IMR-90 (cell line): Measurements from ENCODE around the gene NES.

Source experiments
- BHLHE40 ChIP-seq: fragments of 150-350 bp; IDR thresholded peaks from 2 replicates; pipeline ENCODE4 v1.6.1; 2016; ENCODE audit warnings: mild to moderate bottlenecking, low read depth, low read length
- CEBPB ChIP-seq: IDR thresholded peaks from 2 replicates; pipeline ENCODE4 v1.6.1; 2012; ENCODE audit warnings: low read depth, low read length, improper control_type of control experiment
- CHD1 ChIP-seq: IDR thresholded peaks from 2 replicates; pipeline ENCODE4 v1.6.1; 2012; ENCODE audit warnings: low read depth, low read length, improper control_type of control experiment
- CTCF ChIP-seq: conservative IDR thresholded peaks from 2 replicates; pipeline ENCODE4 v1.5.1; 2012; ENCODE audit warnings: mild to moderate bottlenecking, low read depth, low read length, improper control_type of control experiment
- ELK1 ChIP-seq: fragments of 150-350 bp; IDR thresholded peaks from 2 replicates; pipeline ENCODE4 v1.6.1; 2016; ENCODE audit warnings: low read depth, mild to moderate bottlenecking, low read length, moderate library complexity, borderline replicate concordance
- MAFK ChIP-seq: IDR thresholded peaks from 2 replicates; pipeline ENCODE4 v1.6.1; 2012; ENCODE audit warnings: low read depth, low read length, improper control_type of control experiment
- MAZ ChIP-seq: IDR thresholded peaks from 2 replicates; pipeline ENCODE4 v1.6.1; 2012; ENCODE audit warnings: low read depth, mild to moderate bottlenecking, low read length, improper control_type of control experiment, moderate library complexity, borderline replicate concordance
- MXI1 ChIP-seq: IDR thresholded peaks from 2 replicates; pipeline ENCODE4 v1.6.1; 2012; ENCODE audit warnings: low read depth, mild to moderate bottlenecking, low read length, moderate library complexity, borderline replicate concordance
- NFE2L2 ChIP-seq: fragments of 150-350 bp; IDR thresholded peaks from 2 replicates; pipeline ENCODE4 v1.6.1; 2016; ENCODE audit warnings: low read depth, mild to moderate bottlenecking, low read length
- POLR2A ChIP-seq: IDR thresholded peaks from 2 replicates; pipeline ENCODE4 v1.6.1; 2012; ENCODE audit warnings: mild to moderate bottlenecking, low read depth, low read length
- RAD21 ChIP-seq: IDR thresholded peaks from 2 replicates; pipeline ENCODE4 v1.6.1; 2012; ENCODE audit warnings: low read length, improper control_type of control experiment
- RFX5 ChIP-seq: IDR thresholded peaks from 2 replicates; pipeline ENCODE4 v1.8.0; 2012; ENCODE audit warnings: low read depth, mild to moderate bottlenecking, low read length, moderate library complexity
- SMC3 ChIP-seq: fragments of 150-350 bp; IDR thresholded peaks from 2 replicates; pipeline ENCODE4 v1.6.1; 2016; ENCODE audit warnings: low read depth, mild to moderate bottlenecking, antibody characterized with exemption, low read length, moderate library complexity
- USF2 ChIP-seq: fragments of 150-350 bp; IDR thresholded peaks from 2 replicates; pipeline ENCODE4 v1.6.1; 2017; ENCODE audit warnings: mild to moderate bottlenecking, antibody characterized with exemption, low read length, low read depth

- TF ChIP-seq POLR2A (no peak), CTCF (no peak), CEBPB (no peak), ELK1 (no peak), CHD1 (no peak), USF2 (no peak), MAFK (no peak), RAD21 (no peak), MAZ (no peak), BHLHE40 (no peak), RFX5 (no peak), MXI1 (no peak), SMC3 (no peak), NFE2L2 (no peak)
Measured at GRCh38 chr1:156681196-156681960, 4.2 kb upstream of the NES start.
